ENCODE measurements around the gene SALL2.
A peak's percentile ranks its signal among the peaks of the same experiment; 100 is the strongest.
"Not testable (repeated sequence)": the region's sequence is repeated elsewhere in the genome, so short reads cannot be mapped to it uniquely, and the experiment has no call there.

Gene SALL2

GRCh38 chr14:21525962-21526671 lies at the start of gene SALL2:
SALL2 (minus strand) TSS chr14:21526346; CDS start chr14:21526127, 219 bp downstream.
- DNase-seq (ENCODE audit: low spot score) = peak; percentile 46

GRCh38 chr14:21575661-21576060 lies 49.5 kb upstream of the SALL2 start:
- no peak for DNase-seq (ENCODE audit: low spot score)

GRCh38 chr14:21572604-21573003 lies 46.5 kb upstream of the SALL2 start:
- no peak for DNase-seq (ENCODE audit: low spot score)

- no peak for DNase-seq (ENCODE audit: low spot score)
Measured at GRCh38 chr14:21558703-21559170, 32.6 kb upstream of the SALL2 start.

GRCh38 chr14:21557084-21557901 lies 31.1 kb upstream of the SALL2 start:
- DNase-seq (ENCODE audit: low spot score) = peak; percentile 77

GRCh38 chr14:21556378-21557083 lies 30.4 kb upstream of the SALL2 start:
- DNase-seq (ENCODE audit: low spot score) = no peak

GRCh38 chr14:21553266-21553665 lies 27.1 kb upstream of the SALL2 start:
- no peak for DNase-seq (ENCODE audit: low spot score)

- DNase-seq (ENCODE audit: low spot score) = not testable (repeated sequence)
Measured at GRCh38 chr14:21544588-21544987, 18.4 kb upstream of the SALL2 start.

GRCh38 chr14:21543963-21544362 lies 17.8 kb upstream of the SALL2 start:
- no peak for DNase-seq (ENCODE audit: low spot score)

GRCh38 chr14:21543521-21543960 lies 17.4 kb upstream of the SALL2 start:
- DNase-seq (ENCODE audit: low spot score) = no peak

GRCh38 chr14:21541413-21542074 lies 15.4 kb upstream of the SALL2 start:
- DNase-seq (ENCODE audit: low spot score) = no peak

GRCh38 chr14:21539189-21539940 lies 13.2 kb upstream of the SALL2 start:
- no peak for DNase-seq (ENCODE audit: low spot score)

- no peak for DNase-seq (ENCODE audit: low spot score)
Measured at GRCh38 chr14:21537090-21537424, 10.9 kb upstream of the SALL2 start.

GRCh38 chr14:21536418-21537089 lies 10.4 kb upstream of the SALL2 start:
- no peak for DNase-seq (ENCODE audit: low spot score)

GRCh38 chr14:21535545-21536417 lies 9.6 kb upstream of the SALL2 start:
- no peak for DNase-seq (ENCODE audit: low spot score)

- DNase-seq (ENCODE audit: low spot score) = no peak
Measured at GRCh38 chr14:21534576-21534975, 8.4 kb upstream of the SALL2 start.

GRCh38 chr14:21533294-21533693 lies 7.1 kb upstream of the SALL2 start:
- no peak for DNase-seq (ENCODE audit: low spot score)

GRCh38 chr14:21529515-21529914 lies 3.4 kb upstream of the SALL2 start:
- no peak for DNase-seq (ENCODE audit: low spot score)
